GM12878 (cell line): ENCODE data around the gene ADPGK. TPM values are rescaled to one million over a fixed set of nuclear protein-coding genes. Genes with fewer than 3 reads are reported as not detected.
"Not testable (repeated sequence)": the region's sequence is repeated elsewhere in the genome, so short reads cannot be mapped to it uniquely, and the experiment has no call there.

Source experiments
- ATAC-seq: fragments of 200-7000 bp; cut with Tn5 transposase; 3 replicates; pipeline ENCODE4 v1.9.1; 2020; ENCODE audit warnings: mild to moderate bottlenecking, moderate library complexity
- BruUV-seq: library from RNA; stranded (reverse); fragments of 400-500 nt; replicated peaks from 2 replicates; lab custom pipeline; 2021; lab: Mats Ljungman, UMichigan
- CTCF ChIA-PET: fragments of 300-600 bp; sonication (Branson Sonifier 250); formaldehyde crosslinking; extraction: SDS; loops from one replicate; lab custom pipeline; 2021; ENCODE audit warnings: inconsistent platforms; lab: Yijun Ruan, JAX
- POLR2A ChIA-PET: fragments of 350-600 bp; formaldehyde crosslinking; extraction: SDS; loops from one replicate; lab custom pipeline; 2021; ENCODE audit warnings: inconsistent platforms; lab: Charles Lee
- RAD21 ChIA-PET: fragments of 300-600 bp; sonication (Branson Sonifier 250); formaldehyde crosslinking; loops from one replicate; lab custom pipeline; 2023; ENCODE audit warnings: antibody characterized with exemption; ENCODE audit not compliant: unreplicated experiment; lab: Charles Lee
- SMC1A ChIA-PET: fragments of 300-600 bp; sonication (Branson Sonifier 250); formaldehyde crosslinking; loops from one replicate; lab custom pipeline; 2023; ENCODE audit not compliant: unreplicated experiment, uncharacterized antibody; lab: Charles Lee
- DNase-seq: peaks from one replicate; pipeline ENCODE4 v3.0.0-alpha.2; 2011; ENCODE audit warnings: low read depth, low spot score
- FAIRE-seq: peaks from 3 replicates; lab custom pipeline; 2011; peaks lifted over from hg19 to GRCh38; lab: Jason Lieb, UNC
- H2AFZ ChIP-seq: 2 replicates; pipeline ENCODE4 v1.6.0; 2011; ENCODE audit warnings: low read depth, low read length, control low read depth; ENCODE audit not compliant: control insufficient read depth
- H3K27ac ChIP-seq: 2 replicates; pipeline ENCODE4 v1.5.1; 2011; ENCODE audit warnings: control low read depth; ENCODE audit not compliant: control insufficient read depth, insufficient read depth
- H3K27me3 ChIP-seq, 2 experiments: replicated peaks in 1 of 2; 2 replicates each; pipeline versions ENCODE4 v1.6.0 to v1.6.1; 2011; ENCODE audit warnings: low read length in 1 of 2; ENCODE audit not compliant: control insufficient read depth in 2 of 2, insufficient read depth in 2 of 2
- H3K36me3 ChIP-seq, 2 experiments: 2 replicates each; pipeline ENCODE4 v1.5.1; 2011; ENCODE audit warnings: low read length in 1 of 2; ENCODE audit not compliant: control insufficient read depth in 2 of 2, insufficient read depth in 2 of 2
- H3K4me1 ChIP-seq: 2 replicates; pipeline ENCODE4 v1.6.1; 2011; ENCODE audit warnings: mild to moderate bottlenecking, low read length, moderate library complexity, mixed read lengths; ENCODE audit not compliant: control insufficient read depth, insufficient read depth
- H3K4me2 ChIP-seq: 2 replicates; pipeline ENCODE4 v1.6.0; 2011; ENCODE audit warnings: control low read depth; ENCODE audit not compliant: control insufficient read depth, insufficient read depth
- H3K4me3 ChIP-seq: fragments of 200-600 bp; sonication (generic); 2 replicates; pipeline ENCODE4 v1.5.1; 2016
- H3K79me2 ChIP-seq: 2 replicates; pipeline ENCODE4 v1.6.0; 2011; ENCODE audit warnings: low read length; ENCODE audit not compliant: control insufficient read depth, insufficient read depth
- H3K9ac ChIP-seq: 2 replicates; pipeline ENCODE4 v1.8.0; 2011; ENCODE audit warnings: low read length, control low read depth, mixed read lengths; ENCODE audit not compliant: control insufficient read depth, insufficient read depth
- H3K9me3 ChIP-seq: replicated peaks from 3 replicates; pipeline ENCODE4 v1.5.1; 2011; ENCODE audit warnings: mild to moderate bottlenecking, low read length; ENCODE audit not compliant: control insufficient read depth, insufficient read depth
- H4K20me1 ChIP-seq: 2 replicates; pipeline ENCODE4 v1.6.0; 2011; ENCODE audit not compliant: control insufficient read depth, insufficient read depth
- ATF7 ChIP-seq: fragments of 450-650 bp; IDR thresholded peaks from 2 replicates; pipeline ENCODE4 v1.6.1; 2016; ENCODE audit warnings: low read depth, mild to moderate bottlenecking
- CBX3 ChIP-seq: fragments of 200-600 bp; sonication (generic); IDR thresholded peaks from 2 replicates; pipeline ENCODE4 v1.6.1; 2016; ENCODE audit warnings: low read depth, borderline replicate concordance
- FOS ChIP-seq: IDR thresholded peaks from 3 replicates; pipeline ENCODE4 v1.6.1; 2011; ENCODE audit warnings: borderline replicate concordance; ENCODE audit not compliant: insufficient read length; ENCODE audit errors: extremely low read depth
- HCFC1 ChIP-seq: fragments of 150-350 bp; IDR thresholded peaks from 2 replicates; pipeline ENCODE4 v1.6.1; 2014; ENCODE audit warnings: low read length
- JUNB ChIP-seq: IDR thresholded peaks from 2 replicates; pipeline ENCODE4 v1.6.1; 2016; ENCODE audit warnings: antibody characterized with exemption, mild to moderate bottlenecking
- NBN ChIP-seq: fragments of 450-650 bp; IDR thresholded peaks from 2 replicates; pipeline ENCODE4 v1.6.1; 2016
- SPI1 ChIP-seq: IDR thresholded peaks from 2 replicates; pipeline ENCODE4 v1.6.1; 2011; ENCODE audit warnings: low read depth, mild to moderate bottlenecking, low read length, moderate library complexity, borderline replicate concordance; ENCODE audit not compliant: insufficient read depth
- ZZZ3 ChIP-seq: IDR thresholded peaks from 2 replicates; pipeline ENCODE4 v1.6.1; 2011; ENCODE audit warnings: low read depth; ENCODE audit not compliant: control insufficient read depth, insufficient read length
- WGBS: methylation state at CpG from one replicate; pipeline ENCODE4 v1.1.6; 2016; ENCODE audit warnings: low lambda C conversion rate; ENCODE audit not compliant: insufficient replicate concordance, insufficient coverage; ENCODE audit errors: missing lambda C conversion rate; 5-methylcytosine and 5-hydroxymethylcytosine counted together
- in situ Hi-C: fragments of 300-500 bp; cut with MboI; formaldehyde crosslinking; loops from 9 replicates; pipeline ENCODE4 v1.14.3; 2018; ENCODE audit warnings: mixed read lengths
- intact Hi-C: fragments of 100-400 bp; cut with micrococcal nuclease; formaldehyde crosslinking; loops from one replicate; pipeline ENCODE4 v1.14.2; 2022; ENCODE audit not compliant: unreplicated experiment
- polyA plus RNA-seq, 11 experiments: library from polyadenylated mRNA; depleted of rRNA in 4 of 11; unstranded in 6 of 11; stranded (reverse) in 5 of 11; fragments of >200 nt; fragmentation: Nextera tagmentation in 4 of 11; fragmentation: Illumina TruSeq in 1 of 11; extraction: Ambion mirVana in 4 of 11; extraction: Trizol in 1 of 11; gene quantifications; 1 replicate in 1 of 11; 2 replicates in 10 of 11; pipeline versions ENCODE4 v1.2.1 to v1.2.3, GENCODE V29; 2011 to 2016; ENCODE audit warnings: inconsistent platforms in 2 of 11, missing spikeins in 2 of 11, low read depth in 1 of 11
- total RNA-seq, 4 experiments: library from RNA; depleted of rRNA in 3 of 4; stranded (reverse); fragments of >200 nt in 3 of 4; fragmentation: Illumina TruSeq in 1 of 4; extraction: Trizol in 1 of 4; gene quantifications; 2 replicates each; pipeline versions ENCODE4 v1.2.1 to v1.2.3, GENCODE V29; 2013 to 2021

Gene ADPGK
- total and polyA plus RNA-seq, 10 of the 15 experiments (the other 5 are each of a cell fraction or from before 2014, with no cell fraction given): 13.8 to 146 (median 56.7) TPM

DNA sequence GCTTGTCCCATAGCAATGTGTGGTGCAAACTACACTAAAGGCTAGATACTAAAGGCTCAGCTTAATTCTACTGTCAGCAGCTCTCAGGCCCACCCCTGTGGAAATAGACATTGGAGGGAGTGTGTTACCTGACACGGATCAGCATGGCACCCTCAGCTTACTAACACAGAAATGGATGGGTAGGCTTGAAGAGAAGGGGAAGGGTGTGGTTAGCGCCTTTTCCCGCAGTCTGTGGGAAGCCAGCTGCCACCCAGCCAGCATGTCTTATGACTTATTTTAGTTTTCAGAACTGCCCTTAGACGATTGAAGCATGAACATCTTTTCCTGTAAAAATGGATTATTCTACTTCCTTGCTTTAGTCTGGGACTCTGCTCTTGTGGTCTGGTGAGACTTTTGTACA lies 25.8 kb upstream of the ADPGK start:
- H3K9me3 ChIP-seq: no peaks in the 10 kb centered on the region
- 25% methylated on average over 4 of the region's 4 CpGs for WGBS
- ChIA-PET POLR2A (no interaction called here), RAD21 (no interaction called here), SMC1A (no interaction called here), CTCF (interaction anchor here (0.5 to 1.1 kb wide), 2 partner anchors 25 to 96 kb away, joined by 3 read pairs; no protein-coding TSS in a partner anchor)
- no peak for ATAC-seq
- no peaks in the 10 kb centered on the region for H3K27me3 ChIP-seq
- no peak for TF ChIP-seq SPI1
- no peak for TF ChIP-seq HCFC1
- no peak for TF ChIP-seq FOS
- TF ChIP-seq ZZZ3: no peak
- TF ChIP-seq ATF7: no peak
- no peak for TF ChIP-seq JUNB
- no peak for TF ChIP-seq NBN
- TF ChIP-seq CBX3: no peak
- no peak overlapping the region for H2AFZ ChIP-seq
- H3K4me3 ChIP-seq: no peak overlapping the region
- H3K79me2 ChIP-seq: no peaks in the 10 kb centered on the region
- no peak overlapping the region for H3K4me2 ChIP-seq
- BruUV-seq: no TSS peak
- H3K9ac ChIP-seq: no peak overlapping the region
- no peaks in the 10 kb centered on the region for H4K20me1 ChIP-seq
- FAIRE-seq: no peak
- in situ Hi-C loops: no loop called here
- intact Hi-C loops: no loop called here
- no peaks in the 10 kb centered on the region for H3K36me3 ChIP-seq
- no peak for DNase-seq
- no peak overlapping the region for H3K27ac ChIP-seq
- H3K4me1 ChIP-seq: no peaks in the 10 kb centered on the region

DNA sequence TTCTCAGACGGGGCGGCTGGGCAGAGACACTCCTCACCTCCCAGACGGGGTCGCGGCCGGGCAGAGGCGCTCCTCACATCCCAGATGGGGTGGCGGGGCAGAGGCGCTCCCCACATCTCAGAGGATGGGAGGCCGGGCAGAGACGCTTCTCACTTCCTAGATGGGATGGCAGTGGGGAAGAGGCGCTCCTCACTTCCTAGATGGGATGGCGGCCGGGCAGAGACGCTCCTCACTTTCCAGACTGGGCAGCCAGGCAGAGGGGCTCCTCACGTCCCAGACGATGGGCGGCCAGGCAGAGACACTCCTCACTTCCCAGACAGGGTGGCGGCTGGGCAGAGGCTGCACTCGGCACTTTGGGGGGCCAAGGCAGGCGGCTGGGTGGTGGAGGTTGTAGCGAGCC lies 23.8 kb upstream of the ADPGK start:
- H3K9me3 ChIP-seq, BruUV-seq, H3K4me3 ChIP-seq, H3K4me1 ChIP-seq, DNase-seq, SMC1A ChIA-PET, H3K4me2 ChIP-seq, in situ Hi-C loops, H3K36me3 ChIP-seq, CTCF ChIA-PET, RAD21 ChIA-PET, intact Hi-C loops, H3K27me3 ChIP-seq, H4K20me1 ChIP-seq, ATAC-seq, POLR2A ChIA-PET, FAIRE-seq, H3K79me2 ChIP-seq, H2AFZ ChIP-seq, H3K9ac ChIP-seq, H3K27ac ChIP-seq: not testable (repeated sequence)
- 92% methylated on average over 17 of the region's 22 CpGs for WGBS
